MM.1S (cell line): ENCODE results near the gene UBE2S.
"Not testable (repeated sequence)": the region's sequence is repeated elsewhere in the genome, so short reads cannot be mapped to it uniquely, and the experiment has no call there.

Experiments used
- EZH2 ChIP-seq: fragments of 300-600 bp; sonication (generic); optimal IDR thresholded peaks from 2 replicates; pipeline ENCODE3; 2017; ENCODE audit warnings: low read depth, mild to moderate bottlenecking, antibody characterized with exemption, low read length, mixed read lengths
- TF ChIP-seq, protein P1 (sequence below): fragments of 300-600 bp; sonication (generic); IDR thresholded peaks from 2 replicates; pipeline ENCODE4 v1.5.1; 2016; ENCODE audit warnings: antibody characterized with exemption, low read length, mixed read lengths

DNA sequence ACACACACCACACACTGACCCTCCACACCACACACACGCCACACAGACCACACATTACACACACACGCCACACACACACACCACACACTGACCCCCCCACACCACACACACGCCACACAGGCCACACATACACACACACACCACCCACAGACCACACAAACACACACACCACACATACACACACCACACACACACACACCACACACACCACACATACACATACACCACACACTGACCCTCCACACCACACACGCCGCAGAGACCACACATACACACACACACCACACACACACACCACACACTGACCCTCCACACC lies 40.5 kb upstream of the UBE2S start:
- TF ChIP-seq, protein P1, sequence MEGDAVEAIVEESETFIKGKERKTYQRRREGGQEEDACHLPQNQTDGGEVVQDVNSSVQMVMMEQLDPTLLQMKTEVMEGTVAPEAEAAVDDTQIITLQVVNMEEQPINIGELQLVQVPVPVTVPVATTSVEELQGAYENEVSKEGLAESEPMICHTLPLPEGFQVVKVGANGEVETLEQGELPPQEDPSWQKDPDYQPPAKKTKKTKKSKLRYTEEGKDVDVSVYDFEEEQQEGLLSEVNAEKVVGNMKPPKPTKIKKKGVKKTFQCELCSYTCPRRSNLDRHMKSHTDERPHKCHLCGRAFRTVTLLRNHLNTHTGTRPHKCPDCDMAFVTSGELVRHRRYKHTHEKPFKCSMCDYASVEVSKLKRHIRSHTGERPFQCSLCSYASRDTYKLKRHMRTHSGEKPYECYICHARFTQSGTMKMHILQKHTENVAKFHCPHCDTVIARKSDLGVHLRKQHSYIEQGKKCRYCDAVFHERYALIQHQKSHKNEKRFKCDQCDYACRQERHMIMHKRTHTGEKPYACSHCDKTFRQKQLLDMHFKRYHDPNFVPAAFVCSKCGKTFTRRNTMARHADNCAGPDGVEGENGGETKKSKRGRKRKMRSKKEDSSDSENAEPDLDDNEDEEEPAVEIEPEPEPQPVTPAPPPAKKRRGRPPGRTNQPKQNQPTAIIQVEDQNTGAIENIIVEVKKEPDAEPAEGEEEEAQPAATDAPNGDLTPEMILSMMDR = not testable (repeated sequence)
- not testable (repeated sequence) for TF ChIP-seq EZH2
